Activated naive CD4-positive, alpha-beta T cell treated with anti-CD3 and anti-CD28 coated beads, Interleukin-2, amount 50 U/mL, for 72 hours (primary cell): ENCODE results near the gene ELP4. TPM values are rescaled to one million over a fixed set of nuclear protein-coding genes. Genes with fewer than 3 reads are reported as not detected.
A peak's percentile ranks its signal among the peaks of the same experiment; 100 is the strongest.
"Not testable (repeated sequence)": the region's sequence is repeated elsewhere in the genome, so short reads cannot be mapped to it uniquely, and the experiment has no call there.

Experiments
- ATAC-seq, 2 donors: fragments of 150-1000 bp; cut with Tn5 transposase; 2 replicates each; pipeline ENCODE4 v1.10.0; 2021; ENCODE audit warnings: mild to moderate bottlenecking in 2 of 2, moderate library complexity in 2 of 2
- DNase-seq, 2 donors: peaks; one replicate each; pipeline ENCODE4 v3.0.0; 2021 to 2022; ENCODE audit warnings: low spot score in 2 of 2
- H3K27ac Mint-ChIP-seq, 2 donors: one replicate each; pipeline ENCODE4 v1.8.0; 2022; ENCODE audit warnings: mild to moderate bottlenecking in 2 of 2, mixed read lengths in 2 of 2
- H3K36me3 Mint-ChIP-seq, 2 donors: one replicate each; pipeline ENCODE4 v1.8.0; 2022; ENCODE audit warnings: mixed read lengths in 2 of 2
- H3K9me3 Mint-ChIP-seq, 2 donors: one replicate each; pipeline ENCODE4 v1.8.0; 2022; ENCODE audit warnings: mixed read lengths in 2 of 2
- total RNA-seq, 2 donors: library from RNA; stranded (reverse); gene quantifications; one replicate each; pipeline ENCODE4 v1.2.3, GENCODE V29; 2022

Gene ELP4
- total RNA-seq = 10 to 100 TPM; 19.1 to 22.7 TPM

- ATAC-seq (peak; percentile 99 to 100), DNase-seq (peak; percentile 86 to 95)
- peaks cover 7 to 22% of the 10 kb centered on the region in 2 donors for H3K36me3 Mint-ChIP-seq
- peak within 1 kb of the TSS; percentile 98 for H3K27ac Mint-ChIP-seq
- H3K9me3 Mint-ChIP-seq = no peaks in the 10 kb centered on the region
Observed at GRCh38 chr11:31509429-31510345, at the start of gene ELP4, which contains the start of gene IMMP1L. Gene ELP4, plus strand, starts transcription at chr11:31509767. Its CDS starts 18 bp downstream, at chr11:31509785. Gene IMMP1L, minus strand, starts transcription at chr11:31509622. Its CDS starts 46,346 bp downstream, at chr11:31463276.

- no peak for ATAC-seq
- DNase-seq = no peak
- Mint-ChIP-seq H3K27ac (no peak overlapping the region), H3K9me3 (peaks cover 4 to 13% of the 10 kb centered on the region in 2 donors), H3K36me3 (peaks cover 17 to 34% of the 10 kb centered on the region in 2 donors)
Observed at GRCh38 chr11:31464436-31464835, 45.1 kb upstream of the ELP4 start.

- ATAC-seq (no peak), DNase-seq (no peak)
- no peak overlapping the region for H3K27ac Mint-ChIP-seq
- H3K9me3 Mint-ChIP-seq = peaks cover 0 to 3% of the 10 kb centered on the region in 2 donors
- H3K36me3 Mint-ChIP-seq = peaks cover 4 to 16% of the 10 kb centered on the region in 2 donors
Observed at GRCh38 chr11:31474083-31474482, 35.5 kb upstream of the ELP4 start.

- no peak for DNase-seq
- Mint-ChIP-seq H3K9me3 (no peaks in the 10 kb centered on the region), H3K36me3 (no peaks in the 10 kb centered on the region), H3K27ac (no peak overlapping the region)
- ATAC-seq = peak; percentile 30 to 64
Observed at GRCh38 chr11:31477528-31478222, 31.9 kb upstream of the ELP4 start.

- ATAC-seq (no peak), DNase-seq (no peak)
- no peak overlapping the region for H3K27ac Mint-ChIP-seq
- H3K36me3 Mint-ChIP-seq = no peaks in the 10 kb centered on the region
- H3K9me3 Mint-ChIP-seq = no peaks in the 10 kb centered on the region
Observed at GRCh38 chr11:31478223-31478590, 31.4 kb upstream of the ELP4 start.

- ATAC-seq (no peak), DNase-seq (no peak)
- Mint-ChIP-seq H3K36me3 (no peaks in the 10 kb centered on the region), H3K9me3 (no peaks in the 10 kb centered on the region), H3K27ac (no peak overlapping the region)
Observed at GRCh38 chr11:31479066-31479465, 30.5 kb upstream of the ELP4 start.

GRCh38 chr11:31480930-31481329, 28.6 kb upstream of the ELP4 start:
- DNase-seq (no peak), ATAC-seq (no peak)
- H3K36me3 Mint-ChIP-seq = no peaks in the 10 kb centered on the region
- no peaks in the 10 kb centered on the region for H3K9me3 Mint-ChIP-seq
- H3K27ac Mint-ChIP-seq = no peak overlapping the region

- Mint-ChIP-seq H3K9me3 (no peaks in the 10 kb centered on the region), H3K27ac (no peak overlapping the region), H3K36me3 (peaks cover 0 to 2% of the 10 kb centered on the region in 2 donors)
- ATAC-seq = no peak
- DNase-seq = no peak
Observed at GRCh38 chr11:31484497-31484896, 25.1 kb upstream of the ELP4 start.

GRCh38 chr11:31487848-31488247, 21.7 kb upstream of the ELP4 start:
- H3K27ac Mint-ChIP-seq = no peak overlapping the region
- H3K36me3 Mint-ChIP-seq = peaks cover 6 to 7% of the 10 kb centered on the region in 2 donors
- H3K9me3 Mint-ChIP-seq = no peaks in the 10 kb centered on the region
- ATAC-seq = no peak
- no peak for DNase-seq

- H3K27ac Mint-ChIP-seq = peak overlapping the region in 1 of 2 donors; percentile 13
- ATAC-seq = peak; percentile 71 to 76
- H3K36me3 Mint-ChIP-seq = peaks cover 32 to 42% of the 10 kb centered on the region in 2 donors
- DNase-seq = no peak
- peaks cover 8 to 15% of the 10 kb centered on the region in 2 donors for H3K9me3 Mint-ChIP-seq
Observed at GRCh38 chr11:31492320-31492913, 17.1 kb upstream of the ELP4 start.

GRCh38 chr11:31493235-31493634, 16.3 kb upstream of the ELP4 start:
- DNase-seq (no peak), ATAC-seq (peak in 1 of 2 donors; percentile 72)
- peaks cover 8 to 15% of the 10 kb centered on the region in 2 donors for H3K9me3 Mint-ChIP-seq
- H3K36me3 Mint-ChIP-seq = peaks cover 32 to 46% of the 10 kb centered on the region in 2 donors
- H3K27ac Mint-ChIP-seq = peak overlapping the region in 1 of 2 donors; percentile 33

- Mint-ChIP-seq H3K27ac (peak overlapping the region in 1 of 2 donors; percentile 33), H3K36me3 (peaks cover 32 to 46% of the 10 kb centered on the region in 2 donors)
- ATAC-seq = not testable (repeated sequence)
Observed at GRCh38 chr11:31493762-31494161, 15.8 kb upstream of the ELP4 start.

GRCh38 chr11:31499576-31500178, 9.9 kb upstream of the ELP4 start:
- Mint-ChIP-seq H3K36me3 (peaks cover 10 to 21% of the 10 kb centered on the region in 2 donors), H3K27ac (no peak overlapping the region), H3K9me3 (peaks cover 5 to 8% of the 10 kb centered on the region in 2 donors)
- no peak for DNase-seq
- ATAC-seq = no peak

More at GRCh38 chr11:31493762-31494161, 15.8 kb upstream of the ELP4 start:
- H3K9me3 Mint-ChIP-seq = peaks cover 8 to 15% of the 10 kb centered on the region in 2 donors
- DNase-seq = not testable (repeated sequence)

GRCh38 chr11:31500560-31500959, 9.0 kb upstream of the ELP4 start:
- no peak overlapping the region for H3K27ac Mint-ChIP-seq
- peaks cover 9 to 12% of the 10 kb centered on the region in 2 donors for H3K36me3 Mint-ChIP-seq
- ATAC-seq (no peak), DNase-seq (no peak)
- no peaks in the 10 kb centered on the region for H3K9me3 Mint-ChIP-seq

GRCh38 chr11:31509051-31509428, 527 bp upstream of the ELP4 start:
- H3K9me3 Mint-ChIP-seq = no peaks in the 10 kb centered on the region
- H3K27ac Mint-ChIP-seq = peak overlapping the region; percentile 98
- DNase-seq (no peak), ATAC-seq (peak; percentile 5 to 7)
- peaks cover 7 to 22% of the 10 kb centered on the region in 2 donors for H3K36me3 Mint-ChIP-seq

- no peak overlapping the region for H3K27ac Mint-ChIP-seq
- peaks cover 7 to 14% of the 10 kb centered on the region in 2 donors for H3K36me3 Mint-ChIP-seq
- no peaks in the 10 kb centered on the region for H3K9me3 Mint-ChIP-seq
- no peak for ATAC-seq
- DNase-seq = no peak
Observed at GRCh38 chr11:31512117-31512516, 2.5 kb downstream of the ELP4 start.
